HG03521 (cell line): Measurements from ENCODE around the gene SBK1.
A peak's percentile ranks its signal among the peaks of the same experiment; 100 is the strongest.
"Not testable (repeated sequence)": the region's sequence is repeated elsewhere in the genome, so short reads cannot be mapped to it uniquely, and the experiment has no call there.

ENCODE experiments used
- ATAC-seq: cut with Tn5 transposase; IDR thresholded peaks from one replicate; pipeline ENCODE4 v1.9.1; 2021; ENCODE audit warnings: mild to moderate bottlenecking, moderate library complexity; ENCODE audit not compliant: unreplicated experiment

SBK1 gene

DNA sequence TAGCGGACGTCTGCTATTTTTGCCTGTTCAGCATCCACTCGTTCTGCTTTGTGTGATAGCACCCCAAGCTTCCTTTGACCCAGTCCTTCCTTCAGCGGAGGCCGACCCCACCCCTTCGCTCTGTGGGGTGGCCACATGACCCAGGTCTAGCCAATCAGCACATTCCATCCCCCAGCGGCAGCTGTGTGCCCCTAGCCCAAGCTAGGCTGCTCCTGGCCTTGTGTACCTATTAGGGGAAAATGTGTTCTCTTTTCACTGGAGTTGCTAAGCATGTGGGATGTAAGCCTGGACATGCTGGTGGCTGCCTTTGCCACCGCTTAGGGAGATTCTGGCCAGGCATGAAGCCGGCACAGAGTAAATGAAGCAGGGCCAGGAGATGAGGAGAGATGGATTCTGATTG lies 37.9 kb downstream of the SBK1 start:
- ATAC-seq = not testable (repeated sequence)

- not testable (repeated sequence) for ATAC-seq
Observed at GRCh38 chr16:28330981-28331380, 38.7 kb downstream of the SBK1 start.

GRCh38 chr16:28332632-28333031 lies 40.3 kb downstream of the SBK1 start:
- ATAC-seq = not testable (repeated sequence)

GRCh38 chr16:28335678-28336077 lies 43.4 kb downstream of the SBK1 start:
- ATAC-seq = not testable (repeated sequence)

DNA sequence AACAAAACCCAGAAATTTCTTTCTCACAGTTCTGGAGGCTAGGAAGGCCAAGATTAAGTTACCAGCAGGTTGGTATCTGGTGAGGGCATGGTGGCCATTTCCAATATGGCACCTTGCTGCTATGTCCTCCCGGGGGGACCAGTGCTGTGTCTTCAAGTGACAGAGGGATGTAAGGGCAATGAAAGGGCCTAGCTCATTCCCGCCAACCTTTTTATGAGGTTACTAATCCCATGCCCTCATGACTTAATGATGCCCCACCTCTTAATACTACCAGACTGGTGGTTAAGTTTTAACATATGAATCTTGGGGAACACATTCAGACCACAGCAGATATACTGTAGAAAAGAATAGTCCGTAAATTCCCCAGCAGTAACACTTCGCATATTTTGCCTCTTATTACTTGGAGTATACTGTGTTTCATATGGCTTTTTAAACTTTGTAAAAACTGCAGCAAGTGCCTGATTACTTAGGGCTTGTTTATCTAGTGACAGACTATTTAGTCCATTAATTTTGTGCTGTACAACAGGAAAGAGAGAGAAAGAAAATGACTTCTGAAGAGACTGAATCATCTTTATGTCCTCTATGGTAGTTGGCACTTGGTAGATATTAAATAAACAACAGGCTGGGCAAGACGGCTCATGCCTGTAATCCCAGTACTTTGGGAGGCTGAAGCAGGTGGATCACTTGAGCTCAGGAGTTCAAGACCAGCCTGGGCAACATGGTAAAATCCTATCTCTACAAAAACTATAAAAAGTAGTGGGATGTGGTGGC lies 44.8 kb downstream of the SBK1 start:
- not testable (repeated sequence) for ATAC-seq

DNA sequence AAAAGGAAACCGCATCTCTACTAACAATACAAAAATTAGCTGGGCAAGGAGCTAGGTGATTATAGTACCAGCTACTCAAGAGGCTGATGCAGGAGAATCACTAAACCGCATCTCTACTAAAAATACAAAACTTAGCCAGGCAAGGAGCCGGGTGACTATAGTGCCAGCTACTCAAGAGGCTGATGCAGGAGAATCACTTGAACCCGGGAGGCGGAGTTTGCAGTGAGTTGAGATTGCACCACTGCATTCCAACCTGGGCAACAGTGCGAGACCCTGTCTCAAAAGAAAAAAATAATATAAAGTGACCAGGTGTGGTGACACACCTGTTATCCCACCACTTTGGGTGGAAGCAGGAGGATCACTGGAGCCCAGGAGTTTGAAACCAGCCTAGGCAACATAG lies 45.9 kb downstream of the SBK1 start:
- ATAC-seq = not testable (repeated sequence)

GRCh38 chr16:28362600-28362999 lies 70.3 kb downstream of the SBK1 start:
- not testable (repeated sequence) for ATAC-seq

DNA sequence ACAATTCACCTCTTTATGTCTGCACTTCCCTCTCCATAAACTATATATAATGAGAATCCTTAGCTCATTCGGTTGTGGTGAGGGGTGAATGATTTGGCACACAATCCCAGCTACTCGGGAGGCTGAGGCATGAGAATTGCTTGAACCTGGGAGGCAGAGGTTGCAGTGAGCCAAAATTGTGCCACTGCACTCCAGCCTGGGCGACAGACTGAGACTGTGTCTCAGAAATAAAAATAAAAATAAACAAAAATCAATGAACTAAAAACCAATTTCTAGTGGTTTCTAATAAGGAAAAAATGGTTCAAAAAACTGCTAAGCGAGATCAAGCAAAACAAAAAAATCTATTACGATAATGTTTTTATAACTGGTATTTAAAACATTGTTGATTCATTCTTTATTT lies 71.1 kb downstream of the SBK1 start, which contains the start of gene NPIPB6:
Gene NPIPB6 (minus strand): TSS at position 101 of the 400 bp plus-strand sequence. CDS start 686 bp downstream, outside the sequence.
- not testable (repeated sequence) for ATAC-seq

DNA sequence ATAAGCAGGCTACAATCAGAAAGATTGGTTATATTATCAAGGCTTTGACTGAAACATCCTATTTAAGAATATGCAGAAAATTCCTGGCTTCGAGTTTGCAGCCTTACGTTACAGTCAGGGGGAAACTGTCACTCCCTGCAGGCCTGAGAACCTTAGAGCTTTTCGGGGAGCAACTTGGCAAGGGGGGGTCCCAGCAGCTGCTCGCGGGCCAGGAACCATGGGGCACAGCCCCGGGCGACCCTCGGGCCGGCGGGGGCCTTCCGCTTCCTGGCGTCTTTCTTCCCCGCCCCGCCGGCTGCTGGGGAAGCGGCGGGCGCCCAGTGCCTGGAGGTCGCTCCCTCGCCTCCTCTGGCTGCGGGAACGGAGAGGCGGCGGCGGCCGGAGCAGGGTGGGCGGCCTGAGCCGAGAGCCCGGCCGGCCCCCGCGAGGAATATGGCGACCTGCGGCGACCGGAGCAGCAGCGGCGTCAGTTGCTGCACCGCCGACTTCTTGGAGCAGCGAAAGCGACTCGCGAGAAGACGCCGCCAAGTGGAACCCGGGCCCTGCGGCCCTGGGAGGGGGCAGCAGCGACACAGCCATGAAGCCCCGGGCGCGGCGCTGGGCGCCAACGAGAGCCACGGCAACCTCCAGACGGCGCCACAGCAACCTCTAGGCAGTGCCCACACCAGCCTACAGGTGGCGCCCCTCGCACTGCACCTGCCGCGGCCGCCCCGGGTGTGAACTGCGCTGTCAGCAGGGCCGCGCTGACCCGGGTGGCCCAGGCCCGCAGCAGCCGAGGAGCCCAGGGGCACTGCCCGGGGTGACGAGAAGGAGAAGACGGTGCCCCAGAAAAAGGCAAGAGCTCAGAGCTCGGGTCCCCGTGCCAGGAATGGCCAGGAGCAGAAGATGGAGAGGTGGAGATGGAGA lies 72.2 kb downstream of the SBK1 start:
- ATAC-seq = peak; percentile 88

DNA sequence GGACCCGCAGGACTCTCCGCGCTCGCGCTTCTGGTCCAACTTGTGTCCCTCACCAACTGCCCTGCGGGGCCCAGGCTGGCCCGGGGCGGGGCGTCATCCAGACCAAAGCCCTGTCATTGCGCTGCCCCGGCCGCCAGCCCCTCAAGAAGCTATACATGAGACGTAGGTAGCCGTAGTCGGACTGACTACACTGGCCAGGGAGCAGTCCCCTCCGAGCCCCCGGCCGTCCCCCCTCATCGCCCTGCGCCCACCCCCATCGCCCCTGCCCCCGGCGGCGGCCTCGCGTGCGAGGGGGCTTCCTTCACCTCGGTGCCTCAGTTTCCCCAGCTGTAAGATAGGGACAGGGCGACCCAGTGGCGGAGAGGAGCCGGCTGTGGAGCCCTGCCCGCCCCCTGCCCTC lies 75.6 kb downstream of the SBK1 start:
- not testable (repeated sequence) for ATAC-seq
